Endothelial cell of umbilical vein (primary cell): ENCODE measurements around the gene SRSF3. TPM values are rescaled to one million over a fixed set of nuclear protein-coding genes. Genes with fewer than 3 reads are reported as not detected.
A peak's percentile ranks its signal among the peaks of the same experiment; 100 is the strongest.

Source experiments
- BruUV-seq: library from RNA; stranded (reverse); fragments of 400-500 nt; replicated peaks from 2 replicates; lab custom pipeline; 2021; lab: Mats Ljungman, UMichigan
- CTCF ChIA-PET: fragments of 300-600, 350-600 bp; sonication (Branson Sonifier 250); formaldehyde crosslinking; loops from one replicate; lab custom pipeline; 2021; ENCODE audit warnings: antibody characterized with exemption, inconsistent platforms; lab: Charles Lee
- POLR2A ChIA-PET: fragments of 300-600, 350-600 bp; sonication (Branson Sonifier 250); formaldehyde crosslinking; loops from one replicate; lab custom pipeline; 2021; ENCODE audit warnings: antibody characterized with exemption, inconsistent platforms; lab: Charles Lee
- DNase-seq: peaks from one replicate; pipeline ENCODE4 v3.0.0-alpha.2; 2011; ENCODE audit warnings: low read depth, low spot score
- FAIRE-seq: peaks from 2 replicates; lab custom pipeline; 2011; peaks lifted over from hg19 to GRCh38; lab: Jason Lieb, UNC
- H2AFZ ChIP-seq: 2 replicates; pipeline ENCODE4 v1.6.0; 2012; ENCODE audit warnings: low read depth, low read length, control low read depth, inconsistent platforms
- H3K27ac ChIP-seq: 2 replicates; pipeline ENCODE4 v1.5.1; 2011; ENCODE audit warnings: low read depth, mild to moderate bottlenecking, control low read depth, low read length, moderate library complexity; ENCODE audit not compliant: insufficient read depth
- H3K27me3 ChIP-seq, 2 experiments: 2 replicates each; pipeline versions ENCODE4 v1.6.0 to v1.6.1; 2011; ENCODE audit warnings: low read length in 2 of 2, mixed read lengths in 1 of 2; ENCODE audit not compliant: control insufficient read depth in 2 of 2, insufficient read depth in 2 of 2
- H3K36me3 ChIP-seq, 2 experiments: 2 replicates in 1 of 2; 3 replicates in 1 of 2; pipeline ENCODE4 v1.5.1; 2011; ENCODE audit warnings: low read length in 2 of 2, mild to moderate bottlenecking in 1 of 2, moderate library complexity in 1 of 2; ENCODE audit not compliant: control insufficient read depth in 2 of 2, insufficient read depth in 2 of 2; ENCODE audit errors: extremely low read depth in 1 of 2
- H3K4me1 ChIP-seq: 3 replicates; pipeline ENCODE4 v1.5.1; 2011; ENCODE audit warnings: mild to moderate bottlenecking, low read length; ENCODE audit not compliant: control insufficient read depth, insufficient read depth; ENCODE audit errors: extremely low read depth
- H3K4me2 ChIP-seq: 2 replicates; pipeline ENCODE4 v1.6.1; 2011; ENCODE audit warnings: low read length, control low read depth, mixed read lengths; ENCODE audit not compliant: insufficient read depth
- H3K4me3 ChIP-seq, 3 experiments: fragments of 200-600 bp in 1 of 3; sonication (generic), shearing (Covaris generic) in 1 of 3; replicated peaks in 1 of 3; 2 replicates each; pipeline ENCODE4 v1.5.1; 2011 to 2016; ENCODE audit warnings: control low read depth in 3 of 3, low read length in 3 of 3, mild to moderate bottlenecking in 2 of 3, inconsistent platforms in 1 of 3, low read depth in 1 of 3, moderate library complexity in 1 of 3; ENCODE audit not compliant: insufficient read depth in 1 of 3
- H3K79me2 ChIP-seq: 2 replicates; pipeline ENCODE4 v1.6.0; 2012; ENCODE audit warnings: low read length, inconsistent platforms; ENCODE audit not compliant: control insufficient read depth, insufficient read depth
- H3K9ac ChIP-seq: replicated peaks from 2 replicates; pipeline ENCODE3; 2011; ENCODE audit warnings: low read length, control low read depth; ENCODE audit not compliant: insufficient read depth; ENCODE audit errors: extremely low read depth
- H3K9me1 ChIP-seq: replicated peaks from 3 replicates; pipeline ENCODE4 v1.6.0; 2011; ENCODE audit warnings: mild to moderate bottlenecking, low read length; ENCODE audit not compliant: control insufficient read depth, insufficient read depth; ENCODE audit errors: extremely low read depth
- H3K9me3 ChIP-seq: replicated peaks from 2 replicates; pipeline ENCODE4 v1.5.1; 2012; ENCODE audit warnings: low read length, inconsistent platforms; ENCODE audit not compliant: control insufficient read depth, insufficient read depth
- H4K20me1 ChIP-seq: replicated peaks from 2 replicates; pipeline ENCODE3; 2011; ENCODE audit warnings: mild to moderate bottlenecking, low read length; ENCODE audit not compliant: control insufficient read depth, insufficient read depth; ENCODE audit errors: extremely low read depth
- CTCF ChIP-seq, 2 donors: IDR thresholded peaks; 1 replicate in 1 of 2; 2 replicates in 1 of 2; pipeline ENCODE4 v1.5.1; 2011; ENCODE audit warnings: low read length in 2 of 2, mild to moderate bottlenecking in 2 of 2, moderate library complexity in 2 of 2, control low read depth in 1 of 2, inconsistent platforms in 1 of 2, low read depth in 1 of 2; ENCODE audit not compliant: insufficient read depth in 1 of 2; ENCODE audit errors: extremely low read depth in 1 of 2
- EZH2 ChIP-seq: IDR thresholded peaks from 2 replicates; pipeline ENCODE4 v1.6.1; 2012; ENCODE audit warnings: borderline replicate concordance, low read depth, mild to moderate bottlenecking, moderate library complexity, low read length, inconsistent platforms; ENCODE audit not compliant: severe bottlenecking
- GATA2 ChIP-seq: IDR thresholded peaks from 2 replicates; pipeline ENCODE4 v1.7.0; 2011; ENCODE audit warnings: low read depth, mild to moderate bottlenecking, moderate library complexity, mixed read lengths, low read length; ENCODE audit not compliant: insufficient read length, insufficient read depth
- MAX ChIP-seq: IDR thresholded peaks from 2 replicates; pipeline ENCODE4 v1.6.1; 2011; ENCODE audit not compliant: insufficient read depth, insufficient read length
- POLR2A ChIP-seq: IDR thresholded peaks from 2 replicates; pipeline ENCODE4 v1.6.1; 2012; ENCODE audit warnings: low read depth, mild to moderate bottlenecking, control low read depth, low read length
- POLR2AphosphoS5 ChIP-seq: IDR thresholded peaks from 2 replicates; pipeline ENCODE4 v1.6.1; 2012; ENCODE audit warnings: low read depth, mild to moderate bottlenecking, control low read depth, low read length, moderate library complexity; ENCODE audit not compliant: insufficient read depth
- dilution Hi-C: fragments of 300-500 bp; cut with MboI; formaldehyde crosslinking; loops from one replicate; pipeline ENCODE4 v1.15.0; 2019; ENCODE audit warnings: low sequenced_read_pairs; ENCODE audit not compliant: extremely low pct_ligation_motif_present
- intact Hi-C: fragments of 100-400 bp; cut with micrococcal nuclease; formaldehyde crosslinking; loops from one replicate; pipeline ENCODE4 v1.10.0; 2022
- polyA plus RNA-seq, 4 experiments: library from polyadenylated mRNA; depleted of rRNA in 3 of 4; stranded (reverse) in 3 of 4; unstranded in 1 of 4; fragments of >200 nt; gene quantifications; 2 replicates each; pipeline versions ENCODE4 v1.2.1 to v1.2.3, GENCODE V29; 2011 to 2012; ENCODE audit warnings: missing spikeins in 1 of 4
- total RNA-seq: library from RNA; stranded (reverse); gene quantifications from 2 replicates; pipeline ENCODE4 v1.2.3, GENCODE V29; 2021

The SRSF3 gene
- total and polyA plus RNA-seq, 2 donors (not counting 3 experiments of a cell fraction or from before 2014, with no cell fraction given): 317 to 393 TPM

GRCh38 chr6:36597775-36598174, 3.6 kb downstream of the SRSF3 start:
- CTCF ChIA-PET: interaction anchor here (0.7 to 1.9 kb wide), 5 partner anchors 9 to 169 kb away, joined by 3 to 8 read pairs (median 4); no protein-coding TSS in a partner anchor
- POLR2A ChIA-PET: interaction anchor here (0.7 to 1.4 kb wide), 7 partner anchors 9 to 291 kb away, joined by 3 to 13 read pairs (median 4); no protein-coding TSS in a partner anchor
- no TSS peak for BruUV-seq
- Histone ChIP-seq H3K9me1 (no peaks in the 10 kb centered on the region), H3K27ac (no peak overlapping the region), H3K4me3 (peak overlapping the region; percentile 17 to 100 (median 76)), H3K36me3 (peaks cover 45 to 49% of the 10 kb centered on the region in 2 experiments), H3K4me2 (peak overlapping the region; percentile 96), H2AFZ (no peak overlapping the region), H4K20me1 (peaks cover 37% of the 10 kb centered on the region), H3K27me3 (no peaks in the 10 kb centered on the region), H3K79me2 (peaks cover 85% of the 10 kb centered on the region), H3K9ac (peak overlapping the region; percentile 44), H3K9me3 (no peaks in the 10 kb centered on the region), H3K4me1 (peaks cover 33% of the 10 kb centered on the region)
- TF ChIP-seq POLR2A: no peak
- TF ChIP-seq GATA2: no peak
- no peak for TF ChIP-seq POLR2AphosphoS5
- no peak for TF ChIP-seq MAX
- no peak for TF ChIP-seq CTCF (IDR thresholded peaks at IDR 0.05; ENCODE audit: extremely low read depth in 1 of 2, insufficient read depth in 1 of 2, low read depth in 1 of 2, low read length in 2 of 2)
- no peak for TF ChIP-seq EZH2
- intact Hi-C loops (no loop called here), dilution Hi-C loops (no loop called here)
- DNase-seq (no peak), FAIRE-seq (no peak)
